HFFc6 (cell line): ENCODE data around the gene GJB3. TPM values are rescaled to one million over a fixed set of nuclear protein-coding genes. Genes with fewer than 3 reads are reported as not detected.
A peak's percentile ranks its signal among the peaks of the same experiment; 100 is the strongest.

Source experiments
- DNase-seq: peaks from one replicate; pipeline ENCODE4 v3.0.0-alpha.2; 2018
- H3K27ac Mint-ChIP-seq: 2 replicates; pipeline ENCODE4 v1.8.0; 2020; ENCODE audit warnings: mild to moderate bottlenecking, mixed read lengths
- H3K27me3 Mint-ChIP-seq: 2 replicates; pipeline ENCODE4 v1.8.0; 2021; ENCODE audit warnings: mild to moderate bottlenecking, moderate library complexity, mixed read lengths; ENCODE audit not compliant: insufficient read depth
- H3K36me3 Mint-ChIP-seq: 2 replicates; pipeline ENCODE4 v1.8.0; 2021; ENCODE audit warnings: low read depth, mixed read lengths
- H3K4me1 Mint-ChIP-seq: 2 replicates; pipeline ENCODE4 v1.8.0; 2020; ENCODE audit warnings: low read depth, mixed read lengths
- H3K4me3 Mint-ChIP-seq: 2 replicates; pipeline ENCODE4 v1.8.0; 2020; ENCODE audit warnings: mild to moderate bottlenecking, moderate library complexity, mixed read lengths
- H3K9me3 Mint-ChIP-seq: 2 replicates; pipeline ENCODE4 v1.8.0; 2020; ENCODE audit warnings: mild to moderate bottlenecking, mixed read lengths
- total RNA-seq, 6 experiments: library from RNA; stranded (reverse); fragmentation: NEBNext Ultra II Directional; extraction: Animal tissue kit (Norgen Biotek cat#: 25700); gene quantifications; 2 replicates in 1 of 6; 3 replicates in 5 of 6; pipeline ENCODE4 v1.2.3, GENCODE V29; 2021
- TF ChIP-seq, protein P1 (sequence below): fragments of 200-600 bp; sonication (generic); IDR thresholded peaks from 2 replicates; pipeline ENCODE4 v1.5.0; 2021; ENCODE audit warnings: antibody characterized with exemption, mild to moderate bottlenecking

GJB3 gene
- total RNA-seq, 6 experiments from 2014 or later = 0.12 to 0.14 TPM; not detected in 4

DNA sequence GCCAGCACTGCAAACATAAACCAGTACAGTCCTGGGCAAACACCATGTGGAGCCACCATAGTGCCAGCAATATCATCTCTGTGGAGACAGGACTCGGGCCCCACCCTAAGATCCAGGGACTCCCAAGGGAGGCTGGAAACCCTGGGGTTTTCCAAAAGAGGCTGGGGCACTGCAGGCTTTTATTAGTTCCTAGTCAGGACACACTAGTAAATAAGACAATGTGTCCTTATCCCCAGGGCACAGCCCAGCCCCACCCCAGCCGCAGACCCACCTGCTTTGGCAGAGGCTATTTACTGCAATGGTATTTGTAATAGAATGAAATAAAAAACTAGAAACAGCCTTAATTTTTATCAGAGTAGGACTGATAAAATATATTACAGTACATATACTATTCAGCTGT, 486 bp upstream of the GJB3 start:
- TF ChIP-seq, protein P1, sequence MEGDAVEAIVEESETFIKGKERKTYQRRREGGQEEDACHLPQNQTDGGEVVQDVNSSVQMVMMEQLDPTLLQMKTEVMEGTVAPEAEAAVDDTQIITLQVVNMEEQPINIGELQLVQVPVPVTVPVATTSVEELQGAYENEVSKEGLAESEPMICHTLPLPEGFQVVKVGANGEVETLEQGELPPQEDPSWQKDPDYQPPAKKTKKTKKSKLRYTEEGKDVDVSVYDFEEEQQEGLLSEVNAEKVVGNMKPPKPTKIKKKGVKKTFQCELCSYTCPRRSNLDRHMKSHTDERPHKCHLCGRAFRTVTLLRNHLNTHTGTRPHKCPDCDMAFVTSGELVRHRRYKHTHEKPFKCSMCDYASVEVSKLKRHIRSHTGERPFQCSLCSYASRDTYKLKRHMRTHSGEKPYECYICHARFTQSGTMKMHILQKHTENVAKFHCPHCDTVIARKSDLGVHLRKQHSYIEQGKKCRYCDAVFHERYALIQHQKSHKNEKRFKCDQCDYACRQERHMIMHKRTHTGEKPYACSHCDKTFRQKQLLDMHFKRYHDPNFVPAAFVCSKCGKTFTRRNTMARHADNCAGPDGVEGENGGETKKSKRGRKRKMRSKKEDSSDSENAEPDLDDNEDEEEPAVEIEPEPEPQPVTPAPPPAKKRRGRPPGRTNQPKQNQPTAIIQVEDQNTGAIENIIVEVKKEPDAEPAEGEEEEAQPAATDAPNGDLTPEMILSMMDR = no peak
- H3K4me3 Mint-ChIP-seq = no peak overlapping the region
- peaks cover 30% of the 10 kb centered on the region for H3K27me3 Mint-ChIP-seq
- peaks cover 22% of the 10 kb centered on the region for H3K4me1 Mint-ChIP-seq
- no peak for DNase-seq
- no peak overlapping the region for H3K27ac Mint-ChIP-seq
- H3K36me3 Mint-ChIP-seq = no peaks in the 10 kb centered on the region
- no peaks in the 10 kb centered on the region for H3K9me3 Mint-ChIP-seq

DNA sequence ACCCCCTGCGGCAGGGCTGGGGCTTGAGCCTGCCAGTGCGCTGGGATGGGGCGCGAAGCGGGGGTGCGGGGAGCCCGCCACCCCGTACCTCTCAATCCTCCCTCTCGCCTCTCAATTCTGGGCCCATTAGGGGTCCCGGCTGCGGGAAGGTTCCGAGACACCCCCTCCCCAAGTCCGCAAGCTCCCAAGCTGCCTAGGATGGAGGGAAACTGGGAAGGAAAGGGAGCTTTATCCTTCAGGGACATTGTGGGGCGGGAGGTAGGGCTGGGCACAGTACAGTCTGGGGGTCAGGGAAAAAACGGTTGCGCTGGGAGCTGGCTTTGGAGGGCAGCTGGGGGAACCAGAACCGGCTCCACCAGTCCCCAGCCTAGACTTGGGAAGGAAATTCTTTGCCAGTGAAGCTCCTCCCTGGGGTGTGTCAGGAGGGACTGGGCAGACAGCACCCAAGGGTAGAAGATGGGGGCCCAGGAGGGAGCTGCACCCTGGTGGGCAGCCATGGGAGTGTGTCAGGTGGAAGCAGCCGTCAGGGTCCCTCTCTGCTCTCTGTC, 904 bp downstream of the GJB3 start:
- no peaks in the 10 kb centered on the region for H3K9me3 Mint-ChIP-seq
- peaks cover 30% of the 10 kb centered on the region for H3K27me3 Mint-ChIP-seq
- TF ChIP-seq, protein P1 = 0 out of 2 replicates have a peak, but pooled peaks have one; percentile 18
- no peaks in the 10 kb centered on the region for H3K36me3 Mint-ChIP-seq
- DNase-seq = no peak
- no peak overlapping the region for H3K27ac Mint-ChIP-seq
- H3K4me1 Mint-ChIP-seq = peaks cover 29% of the 10 kb centered on the region
- H3K4me3 Mint-ChIP-seq = no peak overlapping the region

- Mint-ChIP-seq H3K4me3 (no peak overlapping the region), H3K9me3 (peaks cover 14% of the 10 kb centered on the region), H3K4me1 (peaks cover 39% of the 10 kb centered on the region), H3K36me3 (peaks cover 14% of the 10 kb centered on the region), H3K27me3 (peaks cover 27% of the 10 kb centered on the region), H3K27ac (no peak overlapping the region)
- no peak for DNase-seq
- TF ChIP-seq, protein P1 = no peak
These were observed 3.8 kb downstream of the GJB3 start for GRCh38 chr1:34784751-34785221.

DNA sequence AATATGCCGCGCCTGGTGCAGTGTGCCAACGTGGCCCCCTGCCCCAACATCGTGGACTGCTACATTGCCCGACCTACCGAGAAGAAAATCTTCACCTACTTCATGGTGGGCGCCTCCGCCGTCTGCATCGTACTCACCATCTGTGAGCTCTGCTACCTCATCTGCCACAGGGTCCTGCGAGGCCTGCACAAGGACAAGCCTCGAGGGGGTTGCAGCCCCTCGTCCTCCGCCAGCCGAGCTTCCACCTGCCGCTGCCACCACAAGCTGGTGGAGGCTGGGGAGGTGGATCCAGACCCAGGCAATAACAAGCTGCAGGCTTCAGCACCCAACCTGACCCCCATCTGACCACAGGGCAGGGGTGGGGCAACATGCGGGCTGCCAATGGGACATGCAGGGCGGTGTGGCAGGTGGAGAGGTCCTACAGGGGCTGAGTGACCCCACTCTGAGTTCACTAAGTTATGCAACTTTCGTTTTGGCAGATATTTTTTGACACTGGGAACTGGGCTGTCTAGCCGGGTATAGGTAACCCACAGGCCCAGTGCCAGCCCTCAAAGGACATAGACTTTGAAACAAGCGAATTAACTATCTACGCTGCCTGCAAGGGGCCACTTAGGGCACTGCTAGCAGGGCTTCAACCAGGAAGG, 4.3 kb downstream of the GJB3 start:
- Mint-ChIP-seq H3K9me3 (peaks cover 16% of the 10 kb centered on the region), H3K4me3 (no peak overlapping the region), H3K4me1 (peaks cover 39% of the 10 kb centered on the region), H3K27ac (no peak overlapping the region), H3K36me3 (peaks cover 14% of the 10 kb centered on the region), H3K27me3 (peaks cover 22% of the 10 kb centered on the region)
- TF ChIP-seq, protein P1 = no peak
- no peak for DNase-seq

- Mint-ChIP-seq H3K27ac (no peak overlapping the region), H3K27me3 (peaks cover 18% of the 10 kb centered on the region), H3K9me3 (peaks cover 16% of the 10 kb centered on the region), H3K4me3 (no peak overlapping the region), H3K4me1 (peaks cover 39% of the 10 kb centered on the region), H3K36me3 (peaks cover 14% of the 10 kb centered on the region)
- TF ChIP-seq, protein P1 = no peak
- no peak for DNase-seq
These were observed 5.0 kb downstream of the GJB3 start for GRCh38 chr1:34785875-34786470.
